ENCODE measurements around the gene MARCHF9.
"Not testable (repeated sequence)": the region's sequence is repeated elsewhere in the genome, so short reads cannot be mapped to it uniquely, and the experiment has no call there.

The MARCHF9 gene, protein sequence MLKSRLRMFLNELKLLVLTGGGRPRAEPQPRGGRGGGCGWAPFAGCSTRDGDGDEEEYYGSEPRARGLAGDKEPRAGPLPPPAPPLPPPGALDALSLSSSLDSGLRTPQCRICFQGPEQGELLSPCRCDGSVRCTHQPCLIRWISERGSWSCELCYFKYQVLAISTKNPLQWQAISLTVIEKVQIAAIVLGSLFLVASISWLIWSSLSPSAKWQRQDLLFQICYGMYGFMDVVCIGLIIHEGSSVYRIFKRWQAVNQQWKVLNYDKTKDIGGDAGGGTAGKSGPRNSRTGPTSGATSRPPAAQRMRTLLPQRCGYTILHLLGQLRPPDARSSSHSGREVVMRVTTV

DNA sequence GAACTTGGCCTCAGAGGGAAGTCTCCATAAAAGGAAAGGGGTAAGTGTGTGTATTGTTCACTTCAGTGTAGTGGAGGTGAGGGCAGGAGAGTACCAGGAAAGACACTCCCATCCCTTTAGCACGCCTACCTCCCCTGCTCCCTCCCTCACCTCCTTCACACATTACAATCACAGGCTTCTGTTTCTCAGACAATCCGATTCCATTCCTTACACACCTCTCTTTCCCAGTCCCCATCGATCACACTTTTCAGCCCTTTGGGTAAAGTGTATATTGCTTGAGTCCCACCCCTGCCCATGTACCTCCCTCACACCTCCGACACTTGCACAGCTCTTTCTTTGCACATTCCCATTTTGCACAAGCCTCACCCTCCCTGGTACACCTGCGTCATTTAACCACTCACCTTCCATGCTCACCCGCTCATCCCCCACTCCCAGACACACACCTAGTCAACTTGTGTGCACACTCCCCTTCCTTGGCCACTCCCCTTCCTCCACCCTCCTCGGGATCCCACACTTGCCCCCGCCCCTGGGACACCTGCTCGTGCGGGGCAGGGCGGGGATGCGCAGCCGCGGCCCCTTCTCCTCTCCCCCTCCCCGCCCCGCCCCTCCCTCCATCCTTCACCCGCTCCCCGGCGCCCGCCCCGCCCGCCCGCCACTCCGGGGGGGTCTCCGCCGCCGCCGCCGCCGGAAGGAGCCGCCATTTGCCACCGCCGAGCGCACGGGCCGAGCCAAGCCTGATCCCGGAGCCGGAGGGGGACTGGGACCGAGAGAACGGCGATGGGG, at the start of gene MARCHF9:
Gene MARCHF9 (plus strand): TSS at position 693 of the 783 bp plus-strand sequence. CDS start 426 bp downstream, outside the sequence.
- no peak for DNase-seq

DNA sequence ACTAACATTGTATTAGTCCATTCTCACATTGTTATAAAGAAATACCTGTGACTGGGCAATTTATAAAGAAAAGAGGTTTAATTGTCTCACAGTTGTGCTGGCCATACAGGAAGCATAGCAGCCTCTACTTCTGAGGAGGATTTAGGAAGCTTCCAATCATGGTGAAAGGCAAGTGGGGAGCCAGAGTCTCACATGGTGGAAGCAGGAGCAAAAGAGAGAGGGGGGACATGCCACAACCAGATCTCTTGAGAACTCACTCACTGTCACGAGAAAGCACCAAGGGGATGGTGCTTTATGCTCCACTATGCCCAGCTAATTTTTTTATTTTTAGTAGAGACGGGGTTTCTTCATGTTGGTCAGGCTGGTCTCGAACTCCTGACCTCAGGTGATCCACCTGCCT, 47.7 kb upstream of the MARCHF9 start:
- no peak for DNase-seq

DNA sequence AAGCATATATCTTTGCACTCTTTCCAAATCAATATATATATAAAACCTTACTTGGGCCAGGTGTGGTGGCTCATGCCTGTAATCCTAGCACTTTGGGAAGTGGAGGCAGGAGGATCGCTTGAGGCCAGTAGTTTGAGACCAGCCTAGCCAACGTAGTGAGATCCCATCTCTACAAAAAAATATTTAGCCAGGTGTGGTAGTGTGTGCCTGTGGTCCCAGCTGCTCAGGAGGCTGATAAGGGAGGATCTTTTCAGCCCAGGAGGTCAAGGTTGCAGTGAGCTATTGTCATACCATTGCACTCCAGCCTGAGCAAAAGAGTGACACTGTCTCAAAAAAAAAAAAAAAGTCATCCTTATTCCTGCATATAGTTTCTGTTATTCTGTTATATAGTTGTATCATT, 46.6 kb upstream of the MARCHF9 start:
- no peak for DNase-seq

DNA sequence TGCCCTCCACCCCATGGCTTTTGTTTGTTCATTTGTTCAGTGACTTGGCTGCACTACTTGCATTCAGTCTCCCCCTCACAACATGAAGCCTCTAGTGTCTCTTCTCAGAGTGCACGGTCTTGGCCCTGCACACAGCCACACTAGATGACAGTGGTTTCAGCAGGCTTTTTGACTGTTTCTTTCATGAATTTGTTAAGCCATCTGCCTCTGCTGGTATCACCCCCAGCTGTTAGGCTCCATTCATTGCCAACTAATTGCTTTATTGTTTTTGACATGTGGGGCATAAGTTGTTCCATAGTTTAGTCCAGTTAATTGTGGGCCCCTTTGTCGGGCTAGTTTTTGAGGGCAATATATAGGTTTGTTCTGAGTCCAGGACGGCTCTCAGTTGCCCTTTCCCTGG, 42.2 kb upstream of the MARCHF9 start:
- DNase-seq, result no peak

DNA sequence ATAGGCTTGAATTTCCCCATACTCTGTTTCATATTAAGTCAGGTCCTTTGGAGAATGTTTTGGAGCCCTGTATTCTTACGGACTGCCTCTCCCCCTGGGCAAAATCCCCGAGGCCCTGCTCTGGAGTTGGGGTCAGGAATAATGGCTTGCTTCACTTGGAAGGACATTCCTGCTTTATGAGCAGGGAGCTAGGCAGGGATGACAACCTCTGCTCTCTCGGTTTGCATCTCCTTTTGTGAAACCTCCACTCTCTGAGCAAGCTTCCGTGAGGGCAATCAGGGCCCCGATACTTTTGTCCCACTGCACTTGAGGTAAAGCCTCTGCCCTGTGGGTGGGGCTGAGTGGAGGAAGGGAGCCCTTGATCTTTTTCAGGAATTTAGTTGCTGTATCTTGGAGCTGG, 41.7 kb upstream of the MARCHF9 start:
- DNase-seq, result no peak

DNA sequence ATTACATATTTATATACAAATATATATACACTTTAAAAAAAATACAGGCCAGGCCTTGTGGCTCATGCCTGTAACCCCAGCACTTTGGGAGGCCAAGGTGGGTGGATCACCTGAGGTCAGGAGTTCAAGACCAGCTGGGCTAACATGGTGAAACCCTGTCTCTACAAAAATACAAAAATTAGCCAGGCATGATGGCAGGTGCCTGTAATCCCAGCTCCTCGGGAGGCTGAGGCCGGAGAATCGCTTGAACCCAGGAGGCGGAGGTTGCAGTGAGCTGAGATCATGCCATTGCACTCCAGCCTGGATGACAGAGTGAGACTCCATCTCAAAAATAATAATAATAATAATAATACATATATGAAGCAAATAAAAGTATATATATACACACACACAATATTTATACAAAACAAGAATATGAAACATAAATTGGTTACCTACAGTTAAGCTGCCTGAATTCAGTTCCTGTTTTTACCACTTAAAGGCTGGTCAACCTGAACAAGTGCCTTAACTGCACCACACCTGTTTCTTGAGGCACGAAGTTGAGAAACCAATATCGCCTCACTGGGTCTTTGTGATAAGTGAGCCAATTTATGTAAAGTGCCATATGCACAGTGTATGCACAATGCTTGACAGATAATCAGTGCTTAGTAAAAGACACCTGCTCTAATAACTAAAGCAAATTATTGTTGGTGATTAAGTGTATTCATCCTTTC, 39.7 kb upstream of the MARCHF9 start:
- DNase-seq, result not testable (repeated sequence)

DNA sequence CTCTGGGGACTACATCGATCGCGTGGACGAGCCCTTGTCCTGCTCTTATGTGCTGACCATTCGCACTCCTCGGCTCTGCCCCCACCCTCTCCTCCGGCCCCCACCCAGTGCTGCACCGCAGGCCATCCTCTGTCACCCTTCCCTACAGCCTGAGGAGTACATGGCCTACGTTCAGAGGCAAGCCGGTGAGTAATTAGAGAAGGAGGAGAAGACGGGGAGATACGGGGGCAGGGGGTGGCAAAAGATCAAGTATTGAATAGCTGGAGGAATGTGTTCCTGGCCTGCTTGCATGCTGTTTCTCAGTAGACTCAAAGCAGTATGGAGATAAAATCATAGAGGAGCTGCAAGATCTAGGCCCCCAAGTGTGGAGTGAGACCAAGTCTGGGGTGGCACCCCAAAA, 39.1 kb upstream of the MARCHF9 start:
- no peak for DNase-seq

DNA sequence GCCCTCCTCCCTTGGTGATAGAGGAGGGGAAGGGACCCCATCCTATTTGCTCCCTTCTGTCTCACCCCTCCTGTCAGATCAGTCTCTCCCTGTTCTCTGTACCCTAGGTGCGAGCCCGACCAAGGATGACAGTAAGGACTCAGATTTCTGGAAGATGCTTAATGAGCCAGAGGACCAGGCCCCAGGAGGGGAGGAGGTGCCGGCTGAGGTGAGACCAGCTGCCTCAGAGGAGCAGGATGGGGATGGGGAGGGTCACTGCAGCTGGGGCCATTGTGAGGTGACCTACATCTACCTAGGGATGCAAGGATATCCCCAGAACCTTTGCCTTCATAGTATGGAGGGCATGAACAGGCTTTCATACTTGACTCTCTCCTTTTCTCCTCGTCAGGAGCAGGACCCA, 38.6 kb upstream of the MARCHF9 start:
- DNase-seq, result no peak

DNA sequence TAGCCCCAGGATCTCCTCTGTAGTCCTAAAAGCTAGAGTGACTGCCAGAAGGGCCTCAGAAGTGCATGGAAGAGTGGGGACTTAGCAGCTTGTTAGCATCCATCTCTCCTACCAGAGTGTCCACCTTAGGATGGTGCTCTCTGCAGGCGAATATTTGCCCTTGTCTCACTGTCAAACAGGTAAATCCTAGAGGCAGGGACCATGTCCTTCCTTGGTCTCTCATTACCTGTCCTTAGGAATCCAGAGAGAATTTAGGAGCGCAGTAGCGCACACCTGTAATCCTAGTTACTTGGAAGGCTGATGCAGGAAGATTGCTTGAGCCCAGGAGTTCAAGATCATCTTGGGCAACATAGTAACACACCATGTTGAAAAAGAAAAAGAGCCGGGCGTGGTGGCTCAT, 37.8 kb upstream of the MARCHF9 start:
- DNase-seq, result no peak

DNA sequence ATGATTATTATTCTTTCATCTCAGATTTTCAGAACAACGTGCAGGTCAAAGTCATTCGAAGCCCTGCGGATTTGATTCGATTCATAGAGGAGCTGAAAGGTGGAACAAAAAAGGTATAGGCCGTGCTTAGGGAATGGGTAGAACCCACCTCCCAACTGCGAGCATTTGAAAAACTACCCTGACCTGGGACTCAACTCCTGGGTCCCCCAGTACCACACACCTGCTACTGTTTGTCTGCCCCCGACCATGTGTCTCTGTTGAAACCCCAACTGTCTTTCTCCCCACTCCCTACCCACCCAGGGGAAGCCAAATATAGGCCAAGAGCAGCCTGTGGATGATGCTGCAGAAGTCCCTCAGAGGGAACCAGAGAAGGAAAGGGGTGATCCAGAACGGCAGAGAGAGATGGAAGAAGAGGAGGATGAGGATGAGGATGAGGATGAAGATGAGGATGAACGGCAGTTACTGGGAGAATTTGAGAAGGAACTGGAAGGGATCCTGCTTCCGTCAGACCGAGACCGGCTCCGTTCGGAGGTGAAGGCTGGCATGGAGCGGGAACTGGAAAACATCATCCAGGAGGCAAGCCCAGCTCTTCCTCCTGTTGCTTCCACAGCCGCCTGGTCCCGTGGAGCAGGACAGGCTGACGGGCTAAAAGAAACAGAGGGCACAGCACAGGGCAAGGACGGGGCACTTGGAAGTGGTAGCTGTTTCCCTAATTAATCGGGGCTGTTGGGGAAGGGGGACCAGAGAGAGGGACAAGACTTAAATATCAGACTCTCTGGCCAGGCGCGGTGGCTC, 36.9 kb upstream of the MARCHF9 start:
- no peak for DNase-seq

DNA sequence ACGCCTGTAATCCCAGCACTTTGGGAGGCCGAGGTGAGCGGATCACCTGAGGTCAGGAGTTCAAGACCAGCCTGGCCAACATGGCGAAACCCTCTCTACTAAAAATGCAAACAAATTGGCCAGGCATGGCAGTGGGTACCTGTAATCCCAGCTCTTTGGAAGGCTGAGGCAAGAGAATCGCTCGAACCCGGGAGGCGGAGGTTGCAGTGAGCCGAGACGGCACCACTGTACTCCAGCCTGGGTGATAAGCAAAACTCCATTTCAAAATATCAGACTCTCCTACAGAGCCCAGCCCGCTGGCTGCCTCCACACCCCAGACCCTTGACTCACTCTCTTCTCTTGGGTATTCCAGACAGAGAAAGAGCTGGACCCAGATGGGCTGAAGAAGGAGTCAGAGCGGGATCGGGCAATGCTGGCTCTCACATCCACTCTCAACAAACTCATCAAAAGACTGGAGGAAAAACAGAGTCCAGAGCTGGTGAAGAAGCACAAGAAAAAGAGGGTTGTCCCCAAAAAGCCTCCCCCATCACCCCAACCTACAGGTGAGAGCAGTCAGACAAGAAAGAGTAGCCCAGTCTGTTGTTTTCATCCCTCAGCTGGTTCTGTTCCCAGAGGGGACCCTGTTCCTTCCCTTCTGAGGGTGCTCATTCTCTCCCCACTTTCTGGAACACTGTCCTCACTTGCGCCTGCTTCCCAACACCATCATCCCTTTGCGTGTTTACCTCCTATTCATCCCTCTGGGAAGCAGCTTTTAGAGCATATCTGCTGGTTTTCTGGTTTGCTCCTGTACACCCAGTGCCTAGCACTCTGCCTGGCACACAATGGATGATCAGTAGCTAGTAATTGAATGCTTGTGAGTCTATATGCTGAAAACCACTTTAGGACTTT, 36.0 kb upstream of the MARCHF9 start:
- DNase-seq, result no peak

DNA sequence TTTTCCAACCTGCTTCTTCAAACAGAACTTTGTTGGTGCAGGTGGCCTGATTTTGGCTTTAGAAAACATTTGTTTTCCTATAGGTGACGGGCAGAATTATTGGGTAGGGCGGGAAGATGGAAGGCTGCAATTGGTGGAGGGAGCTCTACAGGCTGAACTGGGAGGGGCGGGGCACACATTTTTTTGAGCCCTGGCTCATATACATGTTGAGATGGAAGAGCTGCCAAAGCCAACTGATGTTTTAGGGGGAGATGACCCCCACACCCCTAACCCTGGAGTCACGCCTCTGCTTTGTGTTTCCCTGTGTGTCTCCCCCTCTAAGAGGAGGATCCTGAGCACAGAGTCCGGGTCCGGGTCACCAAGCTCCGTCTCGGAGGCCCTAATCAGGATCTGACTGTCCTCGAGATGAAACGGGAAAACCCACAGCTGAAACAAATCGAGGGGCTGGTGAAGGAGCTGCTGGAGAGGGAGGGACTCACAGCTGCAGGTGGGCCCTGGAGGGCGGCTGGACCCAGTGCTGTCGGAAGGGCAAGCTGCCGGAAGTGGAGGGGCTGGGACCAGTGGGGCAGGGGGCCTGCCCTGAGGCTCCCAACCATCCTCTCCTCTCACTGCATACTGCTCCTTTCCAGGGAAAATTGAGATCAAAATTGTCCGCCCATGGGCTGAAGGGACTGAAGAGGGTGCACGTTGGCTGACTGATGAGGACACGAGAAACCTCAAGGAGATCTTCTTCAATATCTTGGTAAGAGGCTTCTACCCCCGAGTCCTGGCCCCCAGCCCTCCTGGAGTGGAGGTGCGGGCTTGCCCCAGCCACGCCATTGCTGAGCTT, 34.9 kb upstream of the MARCHF9 start:
- DNase-seq, result no peak

DNA sequence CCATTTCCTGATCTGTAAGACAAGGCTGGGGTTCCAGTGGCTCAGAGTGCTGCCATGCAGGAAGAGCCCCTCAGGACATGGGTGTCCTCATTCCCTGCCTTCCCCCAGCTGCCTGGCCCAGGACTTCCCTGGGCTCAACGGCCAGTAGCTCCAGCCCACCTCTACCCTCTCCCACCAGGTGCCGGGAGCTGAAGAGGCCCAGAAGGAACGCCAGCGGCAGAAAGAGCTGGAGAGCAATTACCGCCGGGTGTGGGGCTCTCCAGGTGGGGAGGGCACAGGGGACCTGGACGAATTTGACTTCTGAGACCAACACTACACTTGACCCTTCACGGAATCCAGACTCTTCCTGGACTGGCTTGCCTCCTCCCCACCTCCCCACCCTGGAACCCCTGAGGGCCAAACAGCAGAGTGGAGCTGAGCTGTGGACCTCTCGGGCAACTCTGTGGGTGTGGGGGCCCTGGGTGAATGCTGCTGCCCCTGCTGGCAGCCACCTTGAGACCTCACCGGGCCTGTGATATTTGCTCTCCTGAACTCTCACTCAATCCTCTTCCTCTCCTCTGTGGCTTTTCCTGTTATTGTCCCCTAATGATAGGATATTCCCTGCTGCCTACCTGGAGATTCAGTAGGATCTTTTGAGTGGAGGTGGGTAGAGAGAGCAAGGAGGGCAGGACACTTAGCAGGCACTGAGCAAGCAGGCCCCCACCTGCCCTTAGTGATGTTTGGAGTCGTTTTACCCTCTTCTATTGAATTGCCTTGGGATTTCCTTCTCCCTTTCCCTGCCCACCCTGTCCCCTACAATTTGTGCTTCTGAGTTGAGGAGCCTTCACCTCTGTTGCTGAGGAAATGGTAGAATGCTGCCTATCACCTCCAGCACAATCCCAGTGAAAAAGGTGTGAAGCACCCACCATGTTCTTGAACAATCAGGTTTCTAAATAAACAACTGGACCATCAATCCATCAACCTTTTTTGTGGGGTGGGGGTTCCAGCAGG, 34.0 kb upstream of the MARCHF9 start:
- no peak for DNase-seq

DNA sequence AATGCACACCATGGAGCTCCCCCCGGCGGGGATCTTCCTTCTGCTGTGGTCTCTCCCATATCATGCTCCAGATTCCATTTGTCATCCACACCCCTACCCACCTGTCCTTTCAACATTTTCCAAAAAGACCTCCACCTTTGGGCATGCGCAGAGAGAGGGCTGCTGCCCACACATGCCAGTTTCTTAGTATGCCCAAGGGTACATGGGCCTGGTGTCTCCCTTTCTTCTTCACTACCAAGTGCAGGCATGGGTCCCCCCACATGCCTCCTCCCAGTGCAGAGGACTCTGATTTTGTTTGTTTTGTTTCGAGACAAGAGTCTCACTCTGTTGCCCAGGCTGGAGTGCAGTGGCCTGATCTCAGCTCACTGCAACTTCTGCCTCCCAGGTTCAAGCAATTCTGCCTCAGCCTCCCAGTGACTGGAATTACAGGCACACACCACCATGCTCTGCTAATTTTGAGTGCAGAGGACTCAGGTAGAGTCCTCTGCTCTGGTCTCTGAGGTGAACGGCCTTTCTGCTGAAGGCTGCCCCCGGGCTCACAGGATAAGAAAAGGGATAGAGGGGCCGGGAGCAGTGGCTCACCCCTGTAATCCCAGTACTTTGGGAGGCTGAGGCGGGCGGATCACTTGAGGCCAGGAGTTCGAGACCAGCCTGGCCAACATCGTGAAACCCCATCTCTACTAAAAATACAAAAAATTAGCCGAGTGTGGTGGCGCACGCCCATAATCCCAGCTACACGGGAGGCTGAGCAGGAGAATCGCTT, 32.9 kb upstream of the MARCHF9 start:
- not testable (repeated sequence) for DNase-seq

DNA sequence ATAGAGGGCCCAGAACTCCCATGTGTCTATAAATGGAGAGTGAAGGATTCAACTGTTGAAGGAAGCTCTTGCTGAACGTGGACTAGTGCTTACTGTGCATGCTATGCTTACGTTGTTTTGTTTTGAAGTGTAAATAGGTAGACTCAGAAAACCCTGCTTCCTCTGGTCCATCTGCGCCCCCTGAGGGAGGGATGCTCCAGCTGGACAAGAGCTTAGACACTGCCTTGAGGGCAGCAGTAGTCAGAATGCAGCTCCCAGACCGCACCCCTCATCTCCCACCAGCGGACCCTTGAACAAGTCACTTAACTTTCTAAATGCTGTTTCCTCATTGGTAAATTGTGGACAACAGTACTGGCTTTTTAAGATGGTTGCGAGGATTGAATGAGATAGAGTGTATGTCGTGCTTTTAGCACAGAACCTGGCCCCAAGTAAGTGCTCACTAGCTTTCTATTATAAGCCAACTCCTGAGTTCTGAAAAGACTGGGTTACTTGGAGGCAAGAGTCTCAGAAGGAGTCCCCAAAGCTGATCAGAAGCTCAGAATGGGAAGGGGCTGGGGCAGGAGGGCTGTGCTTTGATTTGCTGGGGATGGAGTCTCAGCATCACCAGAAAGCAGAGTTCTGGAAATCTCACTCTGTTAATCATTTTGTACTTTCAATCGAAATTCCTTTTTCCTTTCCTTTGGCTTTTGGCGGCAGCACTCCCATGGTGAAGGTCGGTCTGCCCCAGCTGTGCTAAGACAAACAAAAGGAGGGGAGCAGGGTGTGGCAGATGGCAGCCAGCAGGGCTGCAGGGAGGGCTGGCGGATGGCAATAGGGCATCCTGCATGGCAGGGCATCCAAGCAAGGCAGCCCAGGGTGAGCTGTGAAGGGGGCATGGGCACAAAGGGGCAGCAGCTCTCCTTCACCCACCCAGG, 31.9 kb upstream of the MARCHF9 start:
- no peak for DNase-seq

DNA sequence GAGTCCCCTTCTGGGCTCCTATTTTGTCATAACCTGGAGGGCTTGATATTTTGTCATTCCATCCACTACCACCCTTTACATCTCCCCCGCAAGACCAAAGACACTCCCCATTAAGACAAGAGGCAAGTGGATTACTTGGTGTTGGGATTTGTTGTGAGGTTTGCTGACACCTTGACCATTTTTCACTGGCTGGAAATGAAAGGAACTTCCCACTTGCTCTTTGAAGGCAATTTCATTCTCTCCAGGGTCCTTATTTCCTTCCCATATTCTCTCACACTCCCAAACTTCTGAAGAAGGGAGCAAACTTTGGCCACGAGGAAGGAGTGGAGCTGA, 31.3 kb upstream of the MARCHF9 start:
- DNase-seq, result no peak

DNA sequence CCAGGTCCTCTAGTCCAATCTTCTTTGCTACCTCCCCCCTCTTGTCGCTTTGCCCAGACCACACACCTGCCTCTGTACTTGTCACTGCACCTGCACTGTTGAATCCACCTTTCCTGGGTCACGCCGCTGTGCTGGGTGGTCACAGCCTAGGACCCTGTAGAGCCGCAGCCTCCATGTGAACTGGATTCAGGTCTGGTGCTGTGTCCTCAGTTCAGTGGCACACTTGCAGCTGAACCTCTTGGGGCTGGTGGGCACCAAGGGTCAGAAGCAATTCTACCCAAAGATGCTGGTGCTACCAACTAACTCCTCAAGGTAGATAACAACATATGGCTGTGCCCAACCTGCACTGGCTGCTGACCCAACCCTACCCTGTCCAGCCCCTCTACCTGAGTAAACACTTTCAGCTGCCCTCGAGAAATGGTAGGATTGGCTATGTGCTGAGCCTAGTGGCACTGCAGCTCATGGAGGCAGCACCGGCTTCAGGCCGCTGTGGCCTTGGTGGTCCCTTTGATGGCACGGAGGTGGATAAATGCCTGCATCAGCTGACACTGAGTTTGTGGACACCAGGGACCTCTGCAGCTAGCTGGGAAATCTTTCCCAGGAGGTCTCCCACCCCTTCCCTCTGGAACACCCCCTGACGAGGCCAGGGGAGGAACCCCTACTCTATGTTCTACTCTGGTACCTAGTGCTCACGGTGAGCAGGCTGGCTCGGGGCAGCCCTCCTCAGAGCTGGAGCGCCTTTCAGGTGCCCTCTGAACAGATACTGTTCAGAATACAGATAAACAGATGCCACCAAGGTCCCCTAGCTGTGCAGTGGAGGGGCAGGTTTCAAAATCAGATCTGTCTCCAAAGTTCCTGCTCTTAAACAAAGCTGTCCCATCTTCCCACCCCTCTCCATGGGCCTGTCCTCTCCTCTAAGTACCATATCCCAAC, 30.6 kb upstream of the MARCHF9 start:
- DNase-seq, result no peak
